Suppressor macrophage treated with lipopolysaccharide for 1 hour (primary cell): ENCODE results near the gene CETP.
"Not testable (repeated sequence)": the region's sequence is repeated elsewhere in the genome, so short reads cannot be mapped to it uniquely, and the experiment has no call there.

ENCODE experiments used
- DNase-seq, 3 donors: peaks; one replicate each; pipeline ENCODE4 v3.0.0-alpha.2; 2020 to 2022

Gene CETP

GRCh38 chr16:56960681-56961281, 969 bp upstream of the CETP start:
- DNase-seq = no peak

- DNase-seq = no peak
Measured at GRCh38 chr16:56961386-56961785, 364 bp upstream of the CETP start.

DNA sequence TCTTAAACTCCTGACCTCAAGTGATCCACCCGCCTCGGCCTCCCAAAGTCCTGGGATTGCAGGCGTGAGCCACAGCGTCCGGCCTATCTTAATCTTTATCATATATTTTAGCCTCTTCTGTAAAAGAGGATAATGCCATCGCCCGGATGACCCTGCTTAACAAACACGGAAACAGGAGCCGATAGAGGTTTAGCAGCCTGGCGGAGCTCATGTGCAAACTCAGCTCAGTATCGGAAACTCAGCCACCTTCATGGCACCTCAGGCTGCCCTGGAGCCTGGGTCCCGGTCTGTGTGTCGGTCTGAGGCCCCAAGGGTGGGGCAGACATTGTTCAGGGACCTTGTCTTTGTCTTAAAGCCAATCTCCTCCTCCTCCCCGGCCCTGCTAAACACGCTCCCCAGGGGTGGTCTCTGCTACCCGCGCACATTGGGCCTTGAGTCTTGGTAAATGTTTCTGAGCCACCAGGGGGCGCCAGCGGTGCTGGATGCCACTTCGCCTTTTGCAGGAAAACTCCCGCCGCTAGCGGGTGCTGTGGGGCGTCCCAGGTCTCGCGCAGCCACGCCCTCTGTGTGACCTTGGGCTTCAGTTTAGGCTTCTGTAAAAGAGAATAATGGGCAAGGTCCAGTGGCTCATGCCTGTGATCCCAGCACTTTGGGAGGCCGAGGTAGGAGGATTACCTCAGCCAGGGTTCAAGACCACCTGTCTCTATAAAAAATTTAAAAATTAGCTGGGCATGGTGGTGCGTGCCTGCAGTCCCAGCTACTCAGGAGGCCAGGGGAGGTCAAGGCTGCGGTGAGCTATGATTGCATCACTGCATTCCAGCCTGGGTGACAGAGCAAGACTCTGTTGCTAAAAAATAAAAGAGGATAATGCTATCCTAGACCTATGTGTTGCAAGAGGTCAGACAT, 2.7 kb downstream of the CETP start:
- DNase-seq = peak; percentile 93 to 97 (median 95)

DNA sequence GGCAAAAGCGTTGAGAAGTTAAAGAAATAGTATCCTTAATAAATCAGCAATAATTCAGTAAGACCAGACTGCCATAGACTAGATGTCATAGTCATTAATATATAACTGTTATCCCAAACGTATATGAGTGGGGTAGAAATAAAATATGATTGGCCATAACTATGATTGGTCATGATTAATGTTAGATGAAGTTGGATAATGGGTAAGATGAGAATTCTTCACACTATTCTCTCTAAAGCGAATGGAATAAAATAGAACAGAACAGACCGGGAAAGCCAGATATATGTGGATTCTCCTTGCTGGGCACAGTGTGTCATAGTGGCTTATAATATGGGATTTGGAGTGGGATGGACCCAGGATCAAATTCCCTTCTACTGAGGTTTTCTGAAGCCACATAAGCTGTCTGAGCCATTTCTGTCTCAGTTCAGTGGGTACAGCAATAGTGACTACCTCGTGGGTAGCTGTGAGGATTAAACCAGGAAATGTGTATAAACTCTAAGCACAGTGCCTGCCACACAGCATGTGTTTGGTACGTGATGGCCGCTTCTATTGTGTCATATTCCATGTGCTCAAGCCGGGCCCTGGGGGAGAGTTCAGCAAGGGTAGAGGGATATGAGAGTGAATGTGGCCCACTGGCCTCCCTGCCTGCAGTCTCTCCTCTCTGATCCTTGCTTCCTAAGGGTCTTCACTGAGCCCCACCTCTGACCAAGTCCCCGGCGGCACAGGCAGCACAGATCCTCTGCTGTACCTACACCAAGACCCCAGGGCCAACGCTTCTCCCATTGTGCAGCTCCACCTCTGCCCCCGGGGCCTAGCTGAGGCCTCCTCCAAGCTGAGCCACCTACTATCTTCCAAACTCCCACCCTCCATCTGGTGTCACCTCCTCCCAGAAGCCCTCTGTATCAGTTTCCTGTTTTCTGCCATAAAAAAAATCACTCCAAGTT, 3.7 kb downstream of the CETP start:
- peak; percentile 29 to 38 (median 31) for DNase-seq

DNA sequence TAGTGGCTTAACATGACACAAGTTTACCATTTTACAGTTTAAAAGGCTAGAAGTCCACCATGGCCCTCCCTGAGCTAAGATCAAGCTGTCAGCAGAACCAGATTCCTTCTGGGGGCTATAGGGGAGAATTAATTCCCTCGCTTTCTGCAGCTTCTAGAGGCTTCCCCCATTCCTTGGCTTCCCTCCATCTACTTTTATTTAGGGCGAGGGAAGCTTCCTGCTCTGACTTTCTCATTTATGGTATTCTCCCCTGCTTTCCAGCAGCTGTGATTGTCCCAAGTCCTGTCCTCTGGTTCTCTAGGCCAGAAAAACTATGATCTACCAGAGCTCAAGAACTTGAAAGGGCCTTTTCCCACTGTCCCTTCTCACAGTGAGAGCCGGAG, 4.3 kb downstream of the CETP start:
- no peak for DNase-seq

DNA sequence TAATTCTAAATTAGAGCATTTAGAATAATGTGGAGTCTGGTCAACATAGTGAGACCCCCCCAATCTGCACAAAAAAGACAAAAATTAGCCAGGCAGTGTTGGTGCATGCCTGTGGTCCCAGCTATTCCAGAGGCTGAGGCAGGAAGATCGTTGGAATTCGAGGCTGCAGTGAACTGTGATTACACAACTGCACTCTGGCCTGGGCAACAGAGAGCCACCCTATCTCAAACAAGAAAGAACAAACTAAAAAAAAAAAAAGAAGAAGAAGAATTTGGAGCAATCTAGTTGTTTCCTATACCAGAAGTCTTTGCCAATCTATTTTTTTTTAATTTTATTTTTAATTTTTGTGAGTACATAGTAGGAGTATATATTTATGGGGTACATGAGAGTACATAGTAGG, 6.0 kb downstream of the CETP start:
- DNase-seq = no peak

DNA sequence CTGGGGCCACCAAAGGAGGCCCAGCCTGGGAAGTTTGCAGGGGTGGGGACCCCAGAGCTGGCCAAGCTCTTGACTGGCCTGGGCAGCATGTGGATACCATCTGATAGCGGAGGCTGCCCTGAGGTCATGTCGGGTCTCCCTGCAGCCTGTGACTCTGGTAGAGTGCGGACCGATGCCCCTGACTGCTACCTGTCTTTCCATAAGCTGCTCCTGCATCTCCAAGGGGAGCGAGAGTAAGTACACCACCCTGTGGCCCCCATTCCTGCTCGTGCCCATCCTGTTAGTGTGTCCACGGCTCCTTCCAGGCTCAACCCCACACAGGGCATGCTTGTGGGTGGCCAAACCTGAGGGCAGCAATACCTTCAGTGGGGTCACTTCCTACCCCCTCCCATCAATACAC, 8.0 kb downstream of the CETP start:
- no peak for DNase-seq

DNA sequence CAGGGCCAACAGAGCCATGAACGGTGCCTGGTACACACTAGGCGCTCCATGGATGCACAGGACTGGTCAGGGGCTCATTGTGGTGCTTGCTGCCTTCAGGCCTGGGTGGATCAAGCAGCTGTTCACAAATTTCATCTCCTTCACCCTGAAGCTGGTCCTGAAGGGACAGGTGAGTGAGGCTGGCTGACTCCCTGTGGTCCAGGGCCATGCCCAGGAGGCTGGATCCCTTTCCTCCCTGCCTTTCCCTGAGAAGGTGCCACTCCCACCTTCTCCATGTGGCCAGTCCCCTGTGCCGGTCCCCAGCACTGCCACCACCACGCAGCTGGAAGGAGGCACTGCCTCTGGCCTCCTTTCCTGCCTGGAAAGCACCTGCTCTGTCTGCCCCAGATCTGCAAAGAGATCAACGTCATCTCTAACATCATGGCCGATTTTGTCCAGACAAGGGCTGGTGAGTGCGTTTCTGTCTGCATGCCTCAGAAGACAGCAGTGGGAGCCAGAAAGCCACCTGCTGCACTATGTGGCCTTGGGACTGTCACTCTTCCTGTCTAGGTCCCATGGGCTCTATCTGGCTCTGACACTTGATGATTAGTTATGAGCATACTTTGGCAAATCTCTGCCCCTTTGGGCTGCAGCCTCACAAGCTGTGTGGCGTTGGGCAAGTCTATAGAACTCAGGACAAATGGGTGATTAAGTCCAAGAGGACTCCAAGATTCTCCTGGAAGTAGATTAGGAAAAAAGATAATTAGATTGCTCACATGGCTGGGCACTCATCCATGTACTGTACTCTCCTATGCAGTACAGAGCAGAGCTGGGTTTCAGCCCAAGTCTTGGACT, 9.4 kb downstream of the CETP start:
- DNase-seq = no peak

DNA sequence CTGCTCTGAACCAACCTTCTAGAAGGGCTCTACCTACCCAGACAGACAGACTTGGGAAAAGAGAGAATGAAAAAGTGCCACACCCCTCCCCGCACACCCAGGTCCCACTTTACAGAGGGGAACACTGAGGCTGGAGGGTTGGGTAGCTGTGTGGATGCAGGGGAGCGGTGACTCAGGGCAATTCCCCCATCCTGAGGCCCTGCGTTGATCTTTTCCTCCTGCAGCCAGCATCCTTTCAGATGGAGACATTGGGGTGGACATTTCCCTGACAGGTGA, 10.0 kb downstream of the CETP start:
- DNase-seq = no peak

GRCh38 chr16:56972403-56973293, 10.9 kb downstream of the CETP start:
- peak; percentile 41 to 46 (median 44) for DNase-seq

- DNase-seq = no peak
Measured at GRCh38 chr16:56973294-56973689, 11.5 kb downstream of the CETP start.

- not testable (repeated sequence) for DNase-seq
Measured at GRCh38 chr16:56973899-56974298, 12.1 kb downstream of the CETP start.

- DNase-seq = peak in 2 of 3 donors; percentile 29 to 30
Measured at GRCh38 chr16:56974549-56975300, 13.0 kb downstream of the CETP start.

DNA sequence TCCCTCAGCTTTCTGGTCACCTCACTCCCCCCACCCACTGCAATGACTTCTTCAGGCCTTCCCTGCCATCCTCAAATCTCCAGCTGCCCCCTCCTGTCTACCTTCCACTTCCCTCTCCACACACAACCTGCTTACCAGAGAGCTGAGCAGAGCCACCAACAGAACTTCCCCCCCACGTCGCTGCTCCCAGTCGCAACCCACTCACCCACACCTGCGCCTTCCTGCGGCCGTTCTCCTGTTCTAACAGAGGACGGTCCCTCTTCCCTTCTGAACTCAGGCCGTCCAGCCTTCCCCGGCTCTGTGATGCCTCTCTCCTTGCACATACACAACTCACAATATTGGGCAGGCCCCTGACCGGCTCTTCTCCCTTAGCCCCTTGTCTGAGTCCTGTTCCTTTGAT, 14.0 kb downstream of the CETP start:
- DNase-seq = peak in 1 of 3 donors; percentile 39

- DNase-seq = no peak
Measured at GRCh38 chr16:56977216-56977615, 15.5 kb downstream of the CETP start.

DNA sequence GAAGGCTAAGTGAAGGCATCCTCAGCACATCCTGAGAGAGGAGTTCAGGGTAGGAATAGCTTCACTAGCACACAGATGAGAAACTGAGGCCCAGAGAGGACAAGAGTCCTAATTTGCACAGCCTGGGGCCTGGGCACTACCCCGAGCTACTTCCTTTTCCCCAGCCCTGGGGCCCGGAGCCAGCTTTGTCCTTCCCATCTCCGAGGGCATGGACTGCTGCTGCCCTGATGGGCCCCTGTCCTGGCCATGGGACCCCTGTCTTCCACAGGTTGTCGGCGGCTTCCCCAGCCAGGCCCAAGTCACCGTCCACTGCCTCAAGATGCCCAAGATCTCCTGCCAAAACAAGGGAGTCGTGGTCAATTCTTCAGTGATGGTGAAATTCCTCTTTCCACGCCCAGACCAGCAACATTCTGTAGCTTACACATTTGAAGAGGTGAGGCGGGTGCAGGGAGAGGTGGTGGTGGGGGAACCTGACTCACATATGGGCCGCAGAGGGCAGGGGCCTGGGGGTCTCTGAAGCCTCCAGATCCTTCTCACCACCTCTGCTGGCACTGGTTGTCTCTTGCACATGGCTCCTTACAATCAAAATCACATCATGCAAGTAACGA, 16.2 kb downstream of the CETP start:
- no peak for DNase-seq

GRCh38 chr16:56980201-56980535, 18.4 kb downstream of the CETP start:
- no peak for DNase-seq

- DNase-seq = no peak
Measured at GRCh38 chr16:56980792-56981724, 19.3 kb downstream of the CETP start.

GRCh38 chr16:56981729-56982271, 20.1 kb downstream of the CETP start:
- no peak for DNase-seq
